Skeletal muscle satellite cell (primary cell): ENCODE data around the gene CFHR5. TPM values are rescaled to one million over a fixed set of nuclear protein-coding genes. Genes with fewer than 3 reads are reported as not detected.
"Not testable (repeated sequence)": the region's sequence is repeated elsewhere in the genome, so short reads cannot be mapped to it uniquely, and the experiment has no call there.

Experiments
- H3K27me3 ChIP-seq: 2 replicates; pipeline ENCODE4 v1.7.0; 2013; ENCODE audit warnings: low read length; ENCODE audit not compliant: control insufficient read depth, insufficient read depth
- H3K36me3 ChIP-seq: 2 replicates; pipeline ENCODE4 v1.7.0; 2013; ENCODE audit warnings: mild to moderate bottlenecking, control low read depth, low read length; ENCODE audit not compliant: insufficient read depth
- H3K4me1 ChIP-seq: 2 replicates; pipeline ENCODE4 v1.7.0; 2013; ENCODE audit warnings: low read length; ENCODE audit not compliant: control insufficient read depth, insufficient read depth
- H3K4me2 ChIP-seq: 2 replicates; pipeline ENCODE4 v1.7.0; 2013; ENCODE audit warnings: mild to moderate bottlenecking, low read length
- H3K4me3 ChIP-seq: 2 replicates; pipeline ENCODE4 v1.7.0; 2013; ENCODE audit warnings: low read length
- H3K9ac ChIP-seq: 2 replicates; pipeline ENCODE4 v1.7.0; 2013; ENCODE audit warnings: mild to moderate bottlenecking, low read depth, low read length, moderate library complexity
- H3K9me3 ChIP-seq: replicated peaks from 2 replicates; pipeline ENCODE4 v1.7.0; 2013; ENCODE audit warnings: mild to moderate bottlenecking, control low read depth, low read length
- total RNA-seq: library from RNA; depleted of rRNA; stranded (reverse); fragments of >200 nt; gene quantifications from 2 replicates; pipeline ENCODE4 v1.2.3, GENCODE V29; 2012; rRNA removed

Gene CFHR5
- under 0.01 TPM in 1 of 2 replicates, not detected in the other for total RNA-seq

DNA sequence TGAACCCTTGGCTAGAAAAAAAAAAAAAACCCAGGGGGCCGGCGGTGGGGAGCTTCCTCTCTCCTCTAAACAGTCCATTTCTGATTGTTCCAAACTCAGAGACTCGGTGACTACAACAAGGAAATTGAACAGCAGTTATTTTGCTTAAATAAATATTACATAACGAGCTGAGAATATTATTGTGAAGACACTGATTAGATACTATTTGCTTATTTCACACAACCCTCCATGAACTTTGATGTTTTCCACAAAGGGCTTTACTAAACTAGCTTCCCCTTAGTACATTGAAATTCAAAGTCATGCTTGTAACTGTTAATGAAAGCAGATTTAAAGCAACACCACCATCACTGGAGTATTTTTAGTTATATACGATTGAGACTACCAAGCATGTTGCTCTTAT, at the start of gene CFHR5:
Gene CFHR5 (plus strand): TSS at position 279 of the 400 bp plus-strand sequence. CDS start 109 bp downstream, at position 388.
- no peaks in the 10 kb centered on the region for H3K27me3 ChIP-seq
- no peak within 1 kb of the TSS for H3K4me3 ChIP-seq
- H3K4me1 ChIP-seq, result no peaks in the 10 kb centered on the region
- no peaks in the 10 kb centered on the region for H3K36me3 ChIP-seq
- no peaks in the 10 kb centered on the region for H3K9me3 ChIP-seq
- H3K9ac ChIP-seq, result no peak within 1 kb of the TSS
- H3K4me2 ChIP-seq, result no peak within 1 kb of the TSS

DNA sequence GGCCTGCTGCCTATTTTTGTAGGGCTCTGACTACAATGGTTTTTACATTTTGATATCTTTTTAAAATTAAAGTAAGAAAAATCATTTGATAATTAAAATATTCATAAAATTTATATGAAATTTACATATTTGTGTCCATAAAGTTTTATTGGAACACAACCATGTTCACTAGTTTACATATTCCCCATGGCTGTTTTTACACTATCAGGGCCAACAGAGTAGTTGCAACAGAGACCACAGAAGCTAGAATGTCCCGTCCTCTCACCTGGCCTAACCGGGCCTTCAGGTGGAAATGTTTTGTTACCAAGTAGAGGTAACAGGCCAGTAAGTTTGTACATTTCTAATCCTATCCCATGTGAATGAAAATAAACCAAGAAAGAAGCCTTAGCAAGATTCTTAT, 44.5 kb upstream of the CFHR5 start:
- not testable (repeated sequence) for H3K27me3 ChIP-seq, H3K4me3 ChIP-seq, H3K9me3 ChIP-seq, H3K9ac ChIP-seq, H3K36me3 ChIP-seq, H3K4me2 ChIP-seq, H3K4me1 ChIP-seq

DNA sequence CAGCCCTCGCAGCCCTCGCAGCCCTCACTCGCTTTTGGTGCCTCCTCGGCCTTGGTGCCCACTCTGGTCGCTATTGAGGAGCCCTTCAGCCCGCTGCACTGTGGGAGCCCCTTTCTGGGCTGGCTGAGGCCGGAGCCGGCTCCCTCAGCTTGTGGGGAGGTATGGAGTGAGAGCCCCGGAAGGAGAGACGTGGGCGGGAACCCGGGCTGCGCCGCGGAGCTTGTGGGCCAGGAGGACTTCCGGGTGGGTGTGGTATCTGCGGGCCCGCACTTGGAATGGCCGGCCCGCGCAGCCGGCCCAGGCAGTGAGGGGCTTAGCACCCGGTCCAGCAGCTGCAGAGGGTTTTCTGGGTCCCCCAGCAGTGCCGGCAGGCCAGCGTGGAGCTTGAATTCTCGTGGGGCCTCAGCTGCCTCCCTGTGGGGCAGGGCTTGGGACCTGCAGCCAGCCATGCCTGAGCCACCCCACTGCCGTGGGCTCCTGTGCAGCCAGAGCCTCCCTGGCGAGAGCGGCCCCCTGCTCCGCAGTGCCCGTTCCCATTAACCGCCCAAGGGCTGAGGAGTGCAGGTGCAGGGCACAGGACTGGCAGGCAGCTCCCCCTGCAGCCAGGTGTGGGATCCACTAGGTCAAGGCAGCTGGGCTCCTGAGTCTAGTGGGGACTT, 43.7 kb upstream of the CFHR5 start:
- no peaks in the 10 kb centered on the region for H3K9me3 ChIP-seq
- no peak overlapping the region for H3K4me3 ChIP-seq
- no peaks in the 10 kb centered on the region for H3K36me3 ChIP-seq
- H3K9ac ChIP-seq, result no peak overlapping the region
- H3K27me3 ChIP-seq, result no peaks in the 10 kb centered on the region
- no peaks in the 10 kb centered on the region for H3K4me1 ChIP-seq
- H3K4me2 ChIP-seq, result no peak overlapping the region

DNA sequence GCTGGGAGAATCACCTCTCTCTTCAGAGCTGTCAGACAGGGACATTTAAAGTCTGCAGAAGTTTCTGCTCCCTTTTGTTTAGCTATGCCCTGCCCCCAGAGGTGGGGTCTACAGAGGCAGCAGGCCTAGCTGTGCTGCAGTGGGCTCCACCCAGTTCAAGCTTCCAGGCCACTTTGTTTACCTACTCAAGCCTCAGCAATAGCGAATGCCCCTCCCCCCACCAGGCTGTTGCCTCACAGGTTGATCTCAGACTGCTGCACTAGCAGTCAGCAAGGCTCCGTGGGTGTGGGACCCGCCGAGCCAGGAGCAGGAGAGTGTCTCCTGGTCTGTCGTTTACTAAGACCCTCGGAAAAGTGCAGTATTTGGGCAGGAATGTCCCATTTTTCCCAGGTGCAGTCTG, 35.9 kb upstream of the CFHR5 start:
- not testable (repeated sequence) for H3K9ac ChIP-seq, H3K4me1 ChIP-seq, H3K27me3 ChIP-seq, H3K9me3 ChIP-seq, H3K4me3 ChIP-seq, H3K4me2 ChIP-seq, H3K36me3 ChIP-seq

DNA sequence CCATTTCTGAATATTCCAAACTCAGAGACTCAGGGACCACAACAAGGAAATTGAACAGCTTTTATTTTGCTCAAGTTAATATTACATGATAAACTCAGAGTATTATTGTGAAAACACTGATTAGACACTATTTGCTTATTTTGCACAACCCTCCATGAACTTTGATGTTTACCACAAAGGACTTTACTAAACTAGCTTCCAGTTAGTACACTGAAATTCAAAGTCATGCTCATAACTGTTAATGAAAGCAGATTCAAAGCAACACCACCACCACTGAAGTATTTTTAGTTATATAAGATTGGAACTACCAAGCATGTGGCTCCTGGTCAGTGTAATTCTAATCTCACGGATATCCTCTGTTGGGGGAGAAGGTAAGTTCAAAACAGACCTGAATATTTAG, 33.8 kb upstream of the CFHR5 start, which contains the start of gene CFHR2:
Gene CFHR2 (plus strand): TSS at position 171 of the 400 bp plus-strand sequence. CDS start 143 bp downstream, at position 314.
- not testable (repeated sequence) for H3K4me2 ChIP-seq, H3K27me3 ChIP-seq, H3K36me3 ChIP-seq, H3K4me3 ChIP-seq, H3K9ac ChIP-seq, H3K4me1 ChIP-seq, H3K9me3 ChIP-seq

DNA sequence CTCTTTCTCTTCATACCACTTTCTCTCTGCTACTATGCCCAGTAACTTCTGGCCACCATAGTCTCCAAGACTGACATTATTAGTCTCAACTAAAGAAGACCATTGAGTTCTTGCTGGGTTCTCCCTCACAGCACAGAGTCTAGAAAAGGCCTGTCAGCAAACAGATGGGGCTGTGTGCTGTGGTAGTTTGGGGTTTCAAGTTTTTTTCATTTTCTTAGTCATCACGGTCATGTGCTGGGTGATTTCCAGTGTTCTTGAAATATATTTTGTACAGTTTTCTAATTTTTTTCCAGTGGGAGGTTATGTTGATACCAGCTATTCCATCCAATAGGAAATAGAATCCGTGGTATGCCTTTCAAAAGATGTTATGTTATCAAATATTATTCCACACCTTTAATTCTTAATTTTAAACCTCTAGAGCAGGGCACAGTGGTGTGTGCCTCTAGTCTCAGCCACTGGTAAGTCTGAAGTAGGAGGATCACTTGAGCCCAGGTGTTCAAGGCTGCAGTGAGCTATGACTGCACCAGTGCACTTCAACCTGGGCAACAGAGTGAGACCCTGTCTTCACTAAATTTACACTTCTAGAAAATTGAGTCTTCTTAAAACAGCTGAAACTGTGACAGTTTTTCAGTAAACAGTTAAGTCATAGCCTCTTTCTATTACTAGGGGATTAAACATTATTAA, 25.5 kb upstream of the CFHR5 start:
- no peak overlapping the region for H3K4me2 ChIP-seq
- H3K36me3 ChIP-seq, result no peaks in the 10 kb centered on the region
- H3K4me3 ChIP-seq, result no peak overlapping the region
- H3K9me3 ChIP-seq, result no peaks in the 10 kb centered on the region
- no peaks in the 10 kb centered on the region for H3K27me3 ChIP-seq
- no peak overlapping the region for H3K9ac ChIP-seq
- no peaks in the 10 kb centered on the region for H3K4me1 ChIP-seq

DNA sequence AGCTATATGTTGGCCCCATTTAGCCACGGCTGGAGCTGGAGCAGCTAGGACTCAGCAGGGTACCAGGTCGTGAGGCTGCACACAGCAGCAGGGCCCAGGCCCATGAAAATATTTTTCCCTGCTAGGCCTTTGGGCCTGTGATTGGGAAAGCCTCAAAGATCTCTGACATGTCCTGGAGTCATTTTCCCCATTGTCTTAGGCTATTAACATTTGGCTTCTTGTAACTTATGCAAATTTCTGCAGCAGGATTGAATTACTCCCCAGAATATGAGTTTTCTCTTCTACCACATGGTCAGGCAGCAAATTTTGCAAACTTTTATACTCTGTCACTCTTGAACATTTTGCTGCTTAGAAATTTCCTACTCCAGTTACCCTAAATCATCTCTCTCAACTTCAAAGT, 22.6 kb upstream of the CFHR5 start:
- H3K4me2 ChIP-seq, result no peak overlapping the region
- no peaks in the 10 kb centered on the region for H3K36me3 ChIP-seq
- H3K4me1 ChIP-seq, result no peaks in the 10 kb centered on the region
- no peak overlapping the region for H3K4me3 ChIP-seq
- H3K9ac ChIP-seq, result no peak overlapping the region
- H3K27me3 ChIP-seq, result no peaks in the 10 kb centered on the region
- H3K9me3 ChIP-seq, result no peaks in the 10 kb centered on the region

DNA sequence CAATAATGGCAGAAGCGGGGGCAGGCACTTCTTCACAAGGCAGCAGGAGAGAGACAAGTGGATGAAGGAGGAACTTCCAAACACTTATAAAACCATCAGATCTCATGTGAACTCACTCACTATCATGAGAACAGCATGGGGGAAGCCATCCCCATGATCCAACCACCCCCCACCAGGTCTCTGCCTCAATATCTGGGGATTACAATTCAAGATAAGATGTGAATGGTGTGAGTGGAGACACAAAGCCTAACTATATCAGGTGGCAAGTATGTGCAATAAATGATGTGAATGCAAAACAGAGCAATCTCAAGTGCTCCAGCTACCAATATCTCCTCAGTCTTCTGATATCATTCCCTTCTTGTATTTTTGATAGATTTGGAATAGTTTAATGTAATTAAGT, 21.4 kb upstream of the CFHR5 start:
- Histone ChIP-seq H3K36me3 (no peaks in the 10 kb centered on the region), H3K9me3 (no peaks in the 10 kb centered on the region)

DNA sequence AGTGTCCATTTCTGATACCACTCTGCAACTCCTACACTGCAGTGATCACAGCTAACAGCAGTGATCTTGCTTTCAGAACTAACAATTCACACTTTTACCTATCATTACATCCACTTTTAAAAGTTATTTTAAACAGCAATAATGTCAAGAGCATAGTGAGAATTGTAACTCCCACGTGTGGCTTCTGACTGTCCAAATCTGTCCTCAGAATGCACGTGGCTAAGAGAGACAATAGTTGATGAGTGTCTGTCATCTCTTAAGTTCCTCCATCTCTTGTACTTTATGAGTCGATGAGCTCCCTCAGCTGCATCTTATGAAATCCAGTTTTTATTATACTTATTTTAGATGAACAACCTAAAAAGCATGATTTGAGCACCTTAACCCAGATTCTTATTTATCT, 16.5 kb upstream of the CFHR5 start:
- no peaks in the 10 kb centered on the region for H3K27me3 ChIP-seq
- H3K36me3 ChIP-seq, result no peaks in the 10 kb centered on the region
- no peak overlapping the region for H3K9ac ChIP-seq
- H3K4me2 ChIP-seq, result no peak overlapping the region
- H3K4me3 ChIP-seq, result no peak overlapping the region
- no peaks in the 10 kb centered on the region for H3K9me3 ChIP-seq
- H3K4me1 ChIP-seq, result no peaks in the 10 kb centered on the region

More for the DNA sequence above, 21.4 kb upstream of the CFHR5 start:
- H3K9ac ChIP-seq, result no peak overlapping the region
- no peaks in the 10 kb centered on the region for H3K27me3 ChIP-seq
- H3K4me2 ChIP-seq, result no peak overlapping the region
- no peak overlapping the region for H3K4me3 ChIP-seq
- no peaks in the 10 kb centered on the region for H3K4me1 ChIP-seq

DNA sequence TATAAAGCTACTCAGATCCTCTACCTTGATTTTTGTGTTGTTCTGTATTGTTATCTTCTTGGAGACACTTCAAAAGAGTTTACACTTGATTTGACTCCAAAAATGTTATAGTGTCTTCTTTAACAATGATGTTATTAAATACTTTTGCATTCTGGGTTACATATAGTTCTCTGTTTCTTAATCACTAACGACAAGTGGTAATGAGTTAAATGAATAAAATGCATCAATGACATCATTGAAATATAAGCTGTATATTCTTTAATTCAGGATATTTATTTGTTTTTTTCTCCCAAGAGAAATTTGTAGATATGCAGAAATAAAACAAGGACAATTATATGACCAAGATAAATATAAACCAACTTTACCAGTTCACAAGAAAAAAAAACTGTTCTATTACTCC, 7.2 kb upstream of the CFHR5 start:
- Histone ChIP-seq H3K36me3 (no peaks in the 10 kb centered on the region), H3K4me1 (no peaks in the 10 kb centered on the region), H3K27me3 (no peaks in the 10 kb centered on the region), H3K9ac (no peak overlapping the region), H3K9me3 (no peaks in the 10 kb centered on the region), H3K4me3 (no peak overlapping the region), H3K4me2 (no peak overlapping the region)

DNA sequence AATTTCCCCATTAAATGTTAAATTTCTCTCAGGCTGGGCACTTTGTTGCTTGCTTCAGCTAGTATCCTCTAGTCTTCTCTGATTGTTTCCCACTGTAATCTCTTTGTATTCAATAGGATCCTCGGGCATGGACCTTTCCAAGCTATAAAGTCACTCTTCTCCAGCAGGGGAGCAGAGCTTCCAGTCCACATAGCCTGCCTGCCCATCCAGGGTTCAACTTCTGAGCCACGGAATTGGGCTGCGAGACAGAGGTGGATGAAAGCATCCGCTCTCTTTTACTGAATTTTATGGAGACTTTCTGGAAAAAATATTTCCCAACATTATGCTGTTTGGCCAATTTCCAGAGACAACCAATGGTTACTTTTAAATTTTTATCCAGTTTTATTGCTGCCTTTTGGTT, 1.1 kb upstream of the CFHR5 start:
- no peak overlapping the region for H3K4me2 ChIP-seq
- no peak overlapping the region for H3K4me3 ChIP-seq
- H3K27me3 ChIP-seq, result no peaks in the 10 kb centered on the region
- no peaks in the 10 kb centered on the region for H3K4me1 ChIP-seq
- H3K36me3 ChIP-seq, result no peaks in the 10 kb centered on the region
- H3K9me3 ChIP-seq, result no peaks in the 10 kb centered on the region
- H3K9ac ChIP-seq, result no peak overlapping the region

DNA sequence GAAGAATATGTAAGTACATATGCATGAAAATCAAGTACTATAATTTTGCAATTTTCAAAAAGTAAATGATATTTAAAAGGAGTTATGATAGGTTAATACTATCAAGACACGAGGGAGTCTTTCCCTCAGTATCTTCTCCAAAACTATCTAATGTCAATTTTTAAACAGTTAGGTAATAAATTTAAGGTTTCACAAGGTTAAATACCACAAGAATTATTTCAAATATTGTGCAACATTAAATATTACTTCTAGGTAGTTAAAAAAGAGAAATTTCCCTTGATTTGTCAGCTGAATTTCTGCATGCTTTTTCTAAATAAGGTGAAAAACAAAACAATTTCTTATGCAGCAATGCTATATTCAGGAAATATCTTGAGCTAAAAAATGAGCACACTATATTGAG, 3.5 kb downstream of the CFHR5 start:
- Histone ChIP-seq H3K27me3 (no peaks in the 10 kb centered on the region), H3K9me3 (no peaks in the 10 kb centered on the region), H3K4me2 (no peak overlapping the region), H3K9ac (no peak overlapping the region), H3K36me3 (no peaks in the 10 kb centered on the region), H3K4me1 (no peaks in the 10 kb centered on the region), H3K4me3 (no peak overlapping the region)
